Endothelial cell of umbilical vein (primary cell): ENCODE results near the gene LSMEM2. TPM values are rescaled to one million over a fixed set of nuclear protein-coding genes. Genes with fewer than 3 reads are reported as not detected.

ENCODE experiments used
- BruUV-seq: library from RNA; stranded (reverse); fragments of 400-500 nt; replicated peaks from 2 replicates; lab custom pipeline; 2021; lab: Mats Ljungman, UMichigan
- CTCF ChIA-PET: fragments of 300-600, 350-600 bp; sonication (Branson Sonifier 250); formaldehyde crosslinking; loops from one replicate; lab custom pipeline; 2021; ENCODE audit warnings: antibody characterized with exemption, inconsistent platforms; lab: Charles Lee
- POLR2A ChIA-PET: fragments of 300-600, 350-600 bp; sonication (Branson Sonifier 250); formaldehyde crosslinking; loops from one replicate; lab custom pipeline; 2021; ENCODE audit warnings: antibody characterized with exemption, inconsistent platforms; lab: Charles Lee
- DNase-seq: peaks from one replicate; pipeline ENCODE4 v3.0.0-alpha.2; 2011; ENCODE audit warnings: low read depth, low spot score
- FAIRE-seq: peaks from 2 replicates; lab custom pipeline; 2011; peaks lifted over from hg19 to GRCh38; lab: Jason Lieb, UNC
- H2AFZ ChIP-seq: 2 replicates; pipeline ENCODE4 v1.6.0; 2012; ENCODE audit warnings: low read depth, low read length, control low read depth, inconsistent platforms
- H3K27ac ChIP-seq: 2 replicates; pipeline ENCODE4 v1.5.1; 2011; ENCODE audit warnings: low read depth, mild to moderate bottlenecking, control low read depth, low read length, moderate library complexity; ENCODE audit not compliant: insufficient read depth
- H3K27me3 ChIP-seq, 2 experiments: 2 replicates each; pipeline versions ENCODE4 v1.6.0 to v1.6.1; 2011; ENCODE audit warnings: low read length in 2 of 2, mixed read lengths in 1 of 2; ENCODE audit not compliant: control insufficient read depth in 2 of 2, insufficient read depth in 2 of 2
- H3K36me3 ChIP-seq, 2 experiments: 2 replicates in 1 of 2; 3 replicates in 1 of 2; pipeline ENCODE4 v1.5.1; 2011; ENCODE audit warnings: low read length in 2 of 2, mild to moderate bottlenecking in 1 of 2, moderate library complexity in 1 of 2; ENCODE audit not compliant: control insufficient read depth in 2 of 2, insufficient read depth in 2 of 2; ENCODE audit errors: extremely low read depth in 1 of 2
- H3K4me1 ChIP-seq: 3 replicates; pipeline ENCODE4 v1.5.1; 2011; ENCODE audit warnings: mild to moderate bottlenecking, low read length; ENCODE audit not compliant: control insufficient read depth, insufficient read depth; ENCODE audit errors: extremely low read depth
- H3K4me2 ChIP-seq: 2 replicates; pipeline ENCODE4 v1.6.1; 2011; ENCODE audit warnings: low read length, control low read depth, mixed read lengths; ENCODE audit not compliant: insufficient read depth
- H3K4me3 ChIP-seq, 3 experiments: fragments of 200-600 bp in 1 of 3; sonication (generic), shearing (Covaris generic) in 1 of 3; replicated peaks in 1 of 3; 2 replicates each; pipeline ENCODE4 v1.5.1; 2011 to 2016; ENCODE audit warnings: control low read depth in 3 of 3, low read length in 3 of 3, mild to moderate bottlenecking in 2 of 3, inconsistent platforms in 1 of 3, low read depth in 1 of 3, moderate library complexity in 1 of 3; ENCODE audit not compliant: insufficient read depth in 1 of 3
- H3K79me2 ChIP-seq: 2 replicates; pipeline ENCODE4 v1.6.0; 2012; ENCODE audit warnings: low read length, inconsistent platforms; ENCODE audit not compliant: control insufficient read depth, insufficient read depth
- H3K9ac ChIP-seq: replicated peaks from 2 replicates; pipeline ENCODE3; 2011; ENCODE audit warnings: low read length, control low read depth; ENCODE audit not compliant: insufficient read depth; ENCODE audit errors: extremely low read depth
- H3K9me1 ChIP-seq: replicated peaks from 3 replicates; pipeline ENCODE4 v1.6.0; 2011; ENCODE audit warnings: mild to moderate bottlenecking, low read length; ENCODE audit not compliant: control insufficient read depth, insufficient read depth; ENCODE audit errors: extremely low read depth
- H3K9me3 ChIP-seq: replicated peaks from 2 replicates; pipeline ENCODE4 v1.5.1; 2012; ENCODE audit warnings: low read length, inconsistent platforms; ENCODE audit not compliant: control insufficient read depth, insufficient read depth
- H4K20me1 ChIP-seq: replicated peaks from 2 replicates; pipeline ENCODE3; 2011; ENCODE audit warnings: mild to moderate bottlenecking, low read length; ENCODE audit not compliant: control insufficient read depth, insufficient read depth; ENCODE audit errors: extremely low read depth
- EZH2 ChIP-seq: IDR thresholded peaks from 2 replicates; pipeline ENCODE4 v1.6.1; 2012; ENCODE audit warnings: borderline replicate concordance, low read depth, mild to moderate bottlenecking, moderate library complexity, low read length, inconsistent platforms; ENCODE audit not compliant: severe bottlenecking
- FOS ChIP-seq: IDR thresholded peaks from 2 replicates; pipeline ENCODE4 v1.6.1; 2011; ENCODE audit warnings: mild to moderate bottlenecking, low read length, moderate library complexity, borderline replicate concordance; ENCODE audit not compliant: insufficient read depth
- GATA2 ChIP-seq: IDR thresholded peaks from 2 replicates; pipeline ENCODE4 v1.7.0; 2011; ENCODE audit warnings: low read depth, mild to moderate bottlenecking, moderate library complexity, mixed read lengths, low read length; ENCODE audit not compliant: insufficient read length, insufficient read depth
- JUN ChIP-seq: IDR thresholded peaks from 2 replicates; pipeline ENCODE4 v1.6.1; 2011; ENCODE audit warnings: borderline replicate concordance, low read depth; ENCODE audit not compliant: insufficient read length, insufficient read depth
- MYC ChIP-seq: IDR thresholded peaks from one replicate; pipeline ENCODE4 v1.6.1; 2011; ENCODE audit warnings: mild to moderate bottlenecking, low read depth, low read length
- POLR2A ChIP-seq: IDR thresholded peaks from 2 replicates; pipeline ENCODE4 v1.6.1; 2012; ENCODE audit warnings: low read depth, mild to moderate bottlenecking, control low read depth, low read length
- POLR2AphosphoS5 ChIP-seq: IDR thresholded peaks from 2 replicates; pipeline ENCODE4 v1.6.1; 2012; ENCODE audit warnings: low read depth, mild to moderate bottlenecking, control low read depth, low read length, moderate library complexity; ENCODE audit not compliant: insufficient read depth
- dilution Hi-C: fragments of 300-500 bp; cut with MboI; formaldehyde crosslinking; loops from one replicate; pipeline ENCODE4 v1.15.0; 2019; ENCODE audit warnings: low sequenced_read_pairs; ENCODE audit not compliant: extremely low pct_ligation_motif_present
- intact Hi-C: fragments of 100-400 bp; cut with micrococcal nuclease; formaldehyde crosslinking; loops from one replicate; pipeline ENCODE4 v1.10.0; 2022
- polyA plus RNA-seq, 4 experiments: library from polyadenylated mRNA; depleted of rRNA in 3 of 4; stranded (reverse) in 3 of 4; unstranded in 1 of 4; fragments of >200 nt; gene quantifications; 2 replicates each; pipeline versions ENCODE4 v1.2.1 to v1.2.3, GENCODE V29; 2011 to 2012; ENCODE audit warnings: missing spikeins in 1 of 4
- total RNA-seq: library from RNA; stranded (reverse); gene quantifications from 2 replicates; pipeline ENCODE4 v1.2.3, GENCODE V29; 2021
- TF ChIP-seq, protein P1 (sequence below), 2 donors: IDR thresholded peaks; 1 replicate in 1 of 2; 2 replicates in 1 of 2; pipeline ENCODE4 v1.5.1; 2011; ENCODE audit warnings: low read length in 2 of 2, mild to moderate bottlenecking in 2 of 2, moderate library complexity in 2 of 2, control low read depth in 1 of 2, inconsistent platforms in 1 of 2, low read depth in 1 of 2; ENCODE audit not compliant: insufficient read depth in 1 of 2; ENCODE audit errors: extremely low read depth in 1 of 2
- TF ChIP-seq, protein P2 (sequence below): IDR thresholded peaks from 2 replicates; pipeline ENCODE4 v1.6.1; 2011; ENCODE audit not compliant: insufficient read depth, insufficient read length

LSMEM2 gene
- total and polyA plus RNA-seq, 2 donors (not counting 3 experiments of a cell fraction or from before 2014, with no cell fraction given) = not detected

DNA sequence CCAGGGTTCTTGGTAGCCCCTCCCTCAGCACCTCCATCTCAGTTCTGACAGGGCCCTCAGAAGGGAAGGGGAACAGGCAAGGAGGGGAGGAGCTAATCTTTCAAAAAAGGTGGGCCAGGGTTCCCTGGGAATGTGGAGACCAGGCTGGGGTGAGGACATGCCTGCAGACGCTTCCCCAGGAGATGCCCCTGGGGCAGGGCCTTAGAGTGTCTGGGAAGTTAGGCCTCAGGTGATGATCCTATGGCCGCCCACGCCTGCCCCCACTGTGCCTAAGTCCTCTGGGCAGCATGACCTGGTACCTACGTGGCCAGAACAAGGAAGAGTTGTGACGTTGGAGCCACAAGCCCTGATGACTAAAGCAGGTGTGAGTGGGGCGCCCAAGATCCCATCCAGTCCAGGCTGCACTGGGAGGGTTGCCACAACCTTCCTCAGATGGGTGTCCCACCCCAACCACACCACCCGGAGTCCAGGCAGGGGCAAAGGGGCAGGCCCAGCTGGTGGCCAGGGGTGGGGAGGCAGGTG is 13.9 kb upstream of the LSMEM2 start:
- ChIA-PET CTCF (interaction anchor here (0.8 to 1.1 kb wide), 2 partner anchors 9 to 39 kb away, joined by 3 to 6 read pairs; no protein-coding TSS in a partner anchor), POLR2A (interaction anchor here (2.4 kb wide), 1 partner anchor 29 kb away, joined by 14 read pairs; the partner anchor contains the start of gene GNAI2)
- peaks cover 8% of the 10 kb centered on the region for H3K4me1 ChIP-seq
- no peaks in the 10 kb centered on the region for H3K79me2 ChIP-seq
- H3K27ac ChIP-seq = no peak overlapping the region
- TF ChIP-seq JUN (no peak), GATA2 (no peak), POLR2A (no peak), MYC (no peak), EZH2 (no peak), POLR2AphosphoS5 (no peak), FOS (no peak)
- TF ChIP-seq, protein P1, sequence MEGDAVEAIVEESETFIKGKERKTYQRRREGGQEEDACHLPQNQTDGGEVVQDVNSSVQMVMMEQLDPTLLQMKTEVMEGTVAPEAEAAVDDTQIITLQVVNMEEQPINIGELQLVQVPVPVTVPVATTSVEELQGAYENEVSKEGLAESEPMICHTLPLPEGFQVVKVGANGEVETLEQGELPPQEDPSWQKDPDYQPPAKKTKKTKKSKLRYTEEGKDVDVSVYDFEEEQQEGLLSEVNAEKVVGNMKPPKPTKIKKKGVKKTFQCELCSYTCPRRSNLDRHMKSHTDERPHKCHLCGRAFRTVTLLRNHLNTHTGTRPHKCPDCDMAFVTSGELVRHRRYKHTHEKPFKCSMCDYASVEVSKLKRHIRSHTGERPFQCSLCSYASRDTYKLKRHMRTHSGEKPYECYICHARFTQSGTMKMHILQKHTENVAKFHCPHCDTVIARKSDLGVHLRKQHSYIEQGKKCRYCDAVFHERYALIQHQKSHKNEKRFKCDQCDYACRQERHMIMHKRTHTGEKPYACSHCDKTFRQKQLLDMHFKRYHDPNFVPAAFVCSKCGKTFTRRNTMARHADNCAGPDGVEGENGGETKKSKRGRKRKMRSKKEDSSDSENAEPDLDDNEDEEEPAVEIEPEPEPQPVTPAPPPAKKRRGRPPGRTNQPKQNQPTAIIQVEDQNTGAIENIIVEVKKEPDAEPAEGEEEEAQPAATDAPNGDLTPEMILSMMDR (IDR thresholded peaks at IDR 0.05; ENCODE audit: extremely low read depth in 1 of 2, insufficient read depth in 1 of 2, low read depth in 1 of 2, low read length in 2 of 2) = no peak
- TF ChIP-seq, protein P2, sequence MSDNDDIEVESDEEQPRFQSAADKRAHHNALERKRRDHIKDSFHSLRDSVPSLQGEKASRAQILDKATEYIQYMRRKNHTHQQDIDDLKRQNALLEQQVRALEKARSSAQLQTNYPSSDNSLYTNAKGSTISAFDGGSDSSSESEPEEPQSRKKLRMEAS = no peak
- H3K9me3 ChIP-seq = no peaks in the 10 kb centered on the region
- BruUV-seq = no TSS peak
- FAIRE-seq (no peak), DNase-seq (no peak)
- H4K20me1 ChIP-seq = no peaks in the 10 kb centered on the region
- H3K9ac ChIP-seq = no peak overlapping the region
- peaks cover 3 to 6% of the 10 kb centered on the region in 2 experiments for H3K27me3 ChIP-seq
- H3K9me1 ChIP-seq = no peaks in the 10 kb centered on the region
- dilution Hi-C loops (no loop called here), intact Hi-C loops (loop anchor here (10.0 kb wide), 1 partner anchor 140 kb away; no protein-coding TSS in a partner anchor)
- H3K4me2 ChIP-seq = no peak overlapping the region
- H2AFZ ChIP-seq = no peak overlapping the region
- H3K4me3 ChIP-seq = no peak overlapping the region
- no peaks in the 10 kb centered on the region for H3K36me3 ChIP-seq
